Nucleus accumbens (tissue), 56 donors: Measurements from ENCODE around the gene GALNT9.

Source experiments
- DNase-seq, 56 donors: peaks; one replicate each; lab custom pipeline; 2025; lab: John Stamatoyannopoulos, UW

GALNT9 gene

GRCh38 chr12:132190834-132191500 lies 138.4 kb downstream of the GALNT9 start:
- DNase-seq = no peak

DNA sequence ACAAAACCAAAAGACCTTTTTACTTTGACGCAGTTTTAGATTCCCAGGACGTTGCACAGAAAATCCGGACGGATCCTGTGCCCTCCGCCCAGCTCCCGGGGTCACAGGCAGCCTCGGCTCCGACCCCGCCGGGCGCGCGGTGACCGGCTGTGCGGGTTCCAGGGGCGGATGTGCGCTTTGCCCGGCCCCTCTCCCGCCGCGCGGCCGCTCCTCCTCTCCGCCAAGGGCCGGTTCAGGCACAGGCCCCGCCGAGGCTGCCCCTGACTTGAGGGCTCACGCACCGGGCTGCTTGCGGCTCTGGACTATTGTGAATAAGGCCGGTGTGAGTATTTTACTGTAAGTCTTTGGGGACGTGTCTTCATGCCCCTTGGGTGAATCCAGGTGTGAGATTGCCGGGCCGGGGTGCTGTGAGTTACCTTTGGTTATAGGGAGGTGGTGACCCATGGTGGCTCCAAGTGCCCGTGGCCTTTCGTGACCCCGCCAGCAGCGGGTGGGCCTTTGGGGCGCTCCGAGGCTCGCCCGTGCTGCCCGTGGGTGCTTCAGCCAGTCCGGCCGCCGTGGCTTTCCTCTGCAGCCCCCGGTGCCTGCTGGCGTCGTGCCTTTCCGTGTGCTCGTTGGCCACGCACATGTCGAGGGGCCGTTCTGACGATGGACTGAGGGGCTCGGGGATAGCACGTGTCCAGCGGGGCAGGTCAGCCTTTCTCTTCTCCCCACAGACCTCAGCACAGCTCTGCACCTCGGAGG lies 139.2 kb downstream of the GALNT9 start:
- DNase-seq = no peak

DNA sequence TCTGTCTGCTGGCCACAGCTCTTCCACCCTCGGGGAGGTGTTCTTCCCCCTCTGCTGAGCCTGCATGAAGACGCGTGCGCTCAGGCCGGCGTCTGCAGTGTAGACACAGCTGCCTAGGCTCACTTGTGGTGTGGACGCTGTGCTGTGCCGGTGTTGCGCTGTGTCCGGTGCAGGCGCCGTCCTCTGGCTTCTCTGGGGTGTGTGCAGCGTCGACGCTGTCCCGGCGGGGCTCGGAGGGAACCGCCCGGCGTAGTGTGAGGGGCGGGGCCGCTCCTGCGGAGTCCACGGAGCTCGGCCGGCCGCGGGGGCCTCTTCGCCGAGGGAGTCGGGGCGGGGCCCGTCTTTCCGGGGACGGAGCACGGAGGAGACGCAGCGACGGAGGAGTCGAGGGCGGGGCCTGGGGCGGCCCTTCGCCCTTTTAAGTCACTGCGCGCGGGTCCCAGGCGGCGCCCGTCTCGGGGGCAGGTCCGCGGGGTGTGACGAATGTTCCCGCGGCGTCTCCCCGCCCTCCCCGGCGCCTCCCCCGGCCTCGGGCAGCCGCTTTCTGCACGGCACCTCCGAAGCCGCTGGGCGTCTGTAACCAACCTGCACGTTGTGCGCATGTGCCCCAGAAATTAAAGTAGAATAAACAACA lies 139.9 kb downstream of the GALNT9 start:
- peak in 42 of 56 donors; percentile 6 to 81 (median 38) for DNase-seq

DNA sequence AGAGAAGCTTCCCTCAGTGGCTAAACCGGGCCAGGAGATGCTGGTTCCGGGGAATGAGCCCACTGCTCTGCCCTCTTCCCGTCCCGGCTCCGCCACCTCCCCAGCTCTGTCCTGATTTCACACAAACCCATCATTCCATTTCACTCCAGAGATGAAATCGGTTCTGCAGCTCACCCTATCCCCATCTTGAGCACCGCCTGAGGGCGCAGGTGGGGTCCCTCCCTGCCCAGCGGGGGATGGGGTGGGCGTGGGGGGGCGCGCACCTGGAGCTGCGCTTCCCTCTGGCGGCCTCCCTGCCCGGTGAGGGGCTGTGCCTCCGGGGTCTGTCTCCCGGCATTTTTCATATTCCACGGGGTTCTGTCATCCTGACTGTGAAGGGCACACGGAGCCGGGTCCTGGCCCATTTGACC lies 140.5 kb downstream of the GALNT9 start:
- no peak for DNase-seq

DNA sequence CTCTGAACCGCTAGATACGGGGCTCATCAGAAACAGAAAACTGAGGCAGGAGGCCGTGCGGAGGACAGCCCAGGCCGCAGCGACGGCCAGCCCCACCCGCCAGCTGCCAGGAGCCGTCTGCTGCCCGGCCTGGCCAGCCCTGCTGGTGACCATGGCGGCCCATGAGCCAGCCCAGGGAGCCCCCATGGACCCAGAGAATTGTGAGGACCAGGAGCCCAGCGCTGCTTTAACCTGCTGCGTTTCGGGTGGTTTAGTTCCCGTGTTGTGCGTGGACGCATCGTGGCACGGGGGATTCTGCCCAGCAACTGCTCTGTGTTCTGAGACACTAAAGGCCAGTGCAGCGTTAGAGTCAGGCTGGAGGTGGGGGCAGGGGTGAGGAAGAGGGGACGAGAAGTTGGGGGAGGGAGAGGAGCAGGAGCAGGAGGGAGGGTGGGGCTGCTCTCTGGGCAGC lies 140.9 kb downstream of the GALNT9 start:
- no peak for DNase-seq

DNA sequence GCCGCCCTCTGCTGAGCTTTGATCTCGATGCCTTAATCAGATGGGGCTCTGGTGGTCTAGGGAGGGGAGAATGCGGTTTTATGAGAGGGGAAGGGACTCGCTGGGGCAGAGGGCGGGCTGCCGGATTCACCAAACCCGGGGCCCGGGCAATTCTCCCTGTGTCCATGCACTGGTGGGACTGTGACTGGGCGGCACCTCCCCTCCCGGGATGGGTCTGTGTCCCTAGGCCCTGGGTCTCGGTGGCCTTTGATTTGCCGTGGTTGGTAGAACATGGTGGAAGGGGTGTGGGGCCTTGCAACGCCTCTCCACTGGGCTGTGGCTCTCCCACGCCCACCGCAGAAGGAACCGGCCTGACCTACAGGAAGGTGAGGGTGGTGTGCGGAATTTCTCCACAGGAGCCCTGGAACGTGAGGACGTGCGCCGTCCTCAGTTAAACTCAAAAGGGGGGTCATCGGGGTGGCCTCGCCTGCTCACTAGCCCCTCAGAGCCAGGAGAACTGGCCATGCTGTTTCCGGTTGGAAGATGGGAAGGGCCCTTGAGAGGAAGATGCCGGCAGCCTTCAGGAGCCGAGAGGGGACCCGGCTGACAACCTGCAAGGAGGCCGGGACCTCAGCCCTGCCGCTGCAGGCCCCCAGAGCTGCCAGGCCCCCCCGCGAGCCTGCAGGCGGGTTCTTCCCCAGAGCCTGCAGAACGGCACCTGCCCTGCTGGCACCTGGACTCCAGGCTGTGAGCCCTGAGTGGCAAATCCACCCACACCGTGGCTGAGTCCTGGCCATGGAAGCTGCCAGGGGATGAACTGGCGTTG lies 141.5 kb downstream of the GALNT9 start:
- DNase-seq = no peak

GRCh38 chr12:132186857-132187620 lies 142.3 kb downstream of the GALNT9 start:
- DNase-seq = no peak

- no peak for DNase-seq
Observed at GRCh38 chr12:132186208-132186856, 143.1 kb downstream of the GALNT9 start.

GRCh38 chr12:132185705-132186104 lies 143.7 kb downstream of the GALNT9 start:
- no peak for DNase-seq

DNA sequence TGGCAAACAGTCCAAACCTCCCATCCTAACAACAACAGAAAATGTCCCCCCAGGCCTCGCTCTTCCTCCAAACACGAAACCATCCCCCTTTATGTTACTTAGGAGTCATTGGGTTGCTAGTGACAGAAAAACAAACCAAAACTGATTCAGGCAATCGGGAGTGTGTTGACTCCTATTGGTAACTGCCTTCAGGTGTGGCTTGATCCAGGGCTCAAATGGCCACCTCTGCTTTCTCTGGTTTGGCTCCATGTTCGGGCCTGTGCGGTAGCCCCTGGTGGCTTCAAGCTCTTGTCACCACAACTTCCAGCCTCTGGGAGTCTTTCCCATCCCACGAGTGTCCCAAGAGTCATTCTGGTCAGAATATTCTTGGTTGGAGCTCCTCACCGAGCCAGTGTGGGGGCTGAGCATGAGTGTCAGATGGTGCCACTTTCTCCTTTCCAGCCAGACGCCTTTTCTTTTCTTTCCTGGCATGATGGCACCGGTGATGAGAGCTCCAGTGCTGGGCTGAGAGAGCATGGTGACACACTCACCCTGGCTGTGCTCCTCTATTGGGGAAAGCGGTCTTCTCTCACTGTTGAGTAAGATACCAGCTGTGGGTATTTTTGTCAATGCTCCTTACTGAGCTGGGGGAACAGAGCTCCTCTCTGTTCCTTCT lies 146.6 kb downstream of the GALNT9 start:
- DNase-seq = no peak

DNA sequence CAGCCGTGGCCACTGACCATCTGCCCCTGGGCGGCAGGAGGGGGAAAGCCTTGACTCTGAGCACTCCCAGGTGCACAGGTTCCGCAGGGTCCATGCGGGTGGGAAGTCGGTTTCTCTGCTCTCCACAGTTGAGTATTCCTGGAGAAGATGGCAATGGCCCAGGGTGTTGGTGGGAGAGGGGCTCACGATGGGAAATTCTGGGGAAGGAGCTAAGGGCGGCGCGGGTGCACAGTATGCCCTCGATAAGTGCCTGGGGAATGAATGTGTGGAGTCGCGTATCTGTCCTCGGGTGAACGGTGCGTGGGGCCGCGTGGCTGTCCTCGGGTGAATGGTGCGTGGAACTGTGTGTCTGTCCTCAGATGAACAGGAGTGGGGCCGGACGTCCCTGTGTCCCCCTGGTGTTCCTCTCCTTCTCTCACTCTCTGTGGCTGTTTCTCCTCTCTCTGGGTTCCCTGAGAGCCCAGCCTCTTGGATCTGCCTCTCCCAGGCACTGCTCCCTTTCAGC lies 147.1 kb downstream of the GALNT9 start:
- no peak for DNase-seq

- DNase-seq = no peak
Observed at GRCh38 chr12:132181570-132182200, 147.7 kb downstream of the GALNT9 start.

DNA sequence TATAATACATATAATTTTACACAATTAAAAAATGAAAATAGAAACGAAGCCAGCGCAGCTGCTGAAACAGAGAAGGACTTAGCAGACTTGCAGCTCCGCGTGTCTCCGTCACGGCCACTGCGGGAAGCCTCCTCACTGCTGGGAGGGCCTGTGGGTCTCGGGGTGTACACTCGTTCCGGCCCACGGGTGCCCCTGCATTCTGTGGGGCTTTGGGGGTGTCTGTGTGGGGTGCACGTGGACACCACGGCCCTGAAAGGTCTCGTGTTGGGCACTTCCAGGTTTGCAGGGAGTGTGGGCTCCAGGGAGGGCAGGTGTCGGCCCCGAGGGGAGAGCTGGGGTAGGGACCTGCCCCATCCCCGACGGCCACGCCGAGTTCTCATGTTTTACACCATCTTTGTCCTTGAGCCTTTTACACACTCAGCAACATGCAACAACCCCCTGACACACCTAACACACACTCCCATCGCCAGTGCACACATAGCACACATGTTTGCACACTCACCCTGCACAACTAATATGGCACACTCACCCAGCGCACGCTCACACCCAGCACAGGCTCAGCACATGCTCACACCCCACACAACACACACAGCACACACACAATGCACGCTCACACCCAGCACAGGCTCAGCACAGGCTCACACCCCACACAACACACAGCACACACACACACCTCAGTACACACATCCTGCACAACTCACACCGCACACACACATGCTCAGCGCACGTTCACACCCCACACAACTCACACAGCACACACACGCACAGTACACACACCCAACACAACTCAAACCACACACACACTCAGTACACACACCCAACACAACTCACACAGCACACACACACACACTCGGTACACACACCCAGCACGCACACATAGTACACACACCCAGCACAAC lies 148.5 kb downstream of the GALNT9 start:
- DNase-seq = no peak

DNA sequence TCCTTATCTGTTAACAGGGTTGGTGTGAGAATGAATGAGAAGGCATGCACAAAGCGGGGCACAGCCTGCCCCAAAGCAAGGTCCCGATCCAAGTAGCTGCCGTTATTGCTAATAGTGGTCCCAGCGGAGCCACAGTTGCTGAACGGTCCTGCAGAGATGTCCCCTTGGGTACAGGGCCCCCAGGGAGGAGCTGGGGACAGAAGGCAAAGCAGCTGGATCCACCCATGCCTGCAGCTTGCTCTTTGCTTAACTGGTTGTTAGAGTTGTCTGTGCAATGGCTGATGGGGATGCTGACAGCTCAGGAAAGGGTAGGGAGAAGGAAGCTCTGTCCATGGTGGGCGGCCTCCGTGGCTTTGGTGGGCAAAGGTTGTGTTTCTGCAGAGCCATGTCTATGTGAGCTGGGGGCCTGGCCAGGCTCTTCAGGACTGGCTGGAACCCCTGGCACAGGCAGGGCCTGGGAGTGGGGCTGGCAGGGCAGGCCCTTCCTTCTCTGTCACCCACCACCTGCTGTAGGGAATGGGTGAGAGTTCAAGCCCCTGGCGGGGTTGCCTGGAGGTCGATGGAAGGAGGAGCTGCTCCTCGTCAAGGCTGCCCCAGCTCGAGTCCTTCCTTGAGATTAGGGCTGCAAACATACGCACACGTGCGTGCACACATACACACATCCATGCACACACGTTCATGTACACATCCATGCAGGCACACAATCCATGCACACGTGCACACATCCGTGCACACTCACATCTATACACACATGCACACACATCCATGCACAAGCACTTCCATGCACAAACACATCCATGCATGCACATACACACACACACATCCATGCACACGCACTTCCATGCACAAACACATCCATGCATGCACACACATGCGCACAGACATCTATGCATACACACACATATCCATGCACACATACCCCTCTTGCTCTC lies 149.7 kb downstream of the GALNT9 start:
- DNase-seq = no peak

- DNase-seq = no peak
Observed at GRCh38 chr12:132178801-132179401, 150.5 kb downstream of the GALNT9 start.

DNA sequence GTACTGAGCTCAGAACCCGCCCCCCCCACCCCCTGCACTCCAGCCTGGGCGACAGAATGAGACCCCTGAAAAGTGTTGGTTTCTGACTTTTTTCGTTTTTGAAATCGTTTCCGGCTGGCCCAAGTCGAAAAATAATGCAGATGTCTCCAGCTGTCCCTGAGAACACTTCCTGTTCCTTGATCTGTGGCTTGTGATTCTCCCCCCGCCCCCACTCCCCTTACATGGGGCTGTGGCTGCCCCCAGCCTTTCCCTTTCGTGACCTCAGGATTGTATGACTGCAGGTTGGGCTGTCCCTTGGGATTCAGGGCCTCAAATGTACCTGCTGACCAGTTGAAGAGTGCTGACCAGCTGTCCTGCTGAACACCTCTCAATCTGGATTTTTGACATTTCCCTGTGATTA lies 151.1 kb downstream of the GALNT9 start:
- no peak for DNase-seq
